Prostate gland (tissue), 2 donors: Measurements from ENCODE around the gene PRSS8.

Experiments
- CTCF ChIP-seq, 4 experiments: fragments of 200-600 bp in 2 of 4; fragments of 450-650 bp in 2 of 4; sonication (generic) in 2 of 4; IDR thresholded peaks; 1 replicate in 3 of 4; 2 replicates in 1 of 4; pipeline ENCODE4 v1.5.1; 2016 to 2019; ENCODE audit warnings: antibody characterized with exemption in 4 of 4, mild to moderate bottlenecking in 2 of 4, moderate library complexity in 2 of 4
- POLR2A ChIP-seq: fragments of 450-650 bp; IDR thresholded peaks from one replicate; pipeline ENCODE4 v1.6.1; 2016; ENCODE audit warnings: antibody characterized with exemption, mild to moderate bottlenecking

- TF ChIP-seq POLR2A (no peak), CTCF (IDR thresholded peaks at IDR 0.05) (no peak)
Measured at GRCh38 chr16:31114468-31114867, 21.1 kb downstream of the PRSS8 start.
